Tibial artery (tissue), 4 donors: ENCODE data around the gene RAN.
"Not testable (repeated sequence)": the region's sequence is repeated elsewhere in the genome, so short reads cannot be mapped to it uniquely, and the experiment has no call there.

Experiments
- DNase-seq, 2 donors: peaks; one replicate each; pipeline ENCODE4 v3.0.0-alpha.2; 2019
- H3K27ac ChIP-seq, 2 donors: fragments of 200-600 bp; sonication (generic) in 1 of 2; 1 replicate in 1 of 2; 2 replicates in 1 of 2; pipeline ENCODE4 v1.5.1; 2018 to 2019; ENCODE audit warnings: mild to moderate bottlenecking in 1 of 2
- H3K27me3 ChIP-seq, 2 donors: fragments of 200-600 bp; sonication (generic) in 1 of 2; one replicate each; pipeline versions ENCODE4 v1.5.1 to v1.6.0; 2016 to 2019
- H3K36me3 ChIP-seq, 3 donors: fragments of 200-600 bp; sonication (generic) in 2 of 3; one replicate each; pipeline ENCODE4 v1.5.1; 2016 to 2019; ENCODE audit warnings: mild to moderate bottlenecking in 2 of 3
- H3K4me1 ChIP-seq, 4 donors: fragments of 200-600 bp; sonication (generic) in 2 of 4; 1 replicate in 3 of 4; 2 replicates in 1 of 4; pipeline ENCODE4 v1.5.1; 2016 to 2019
- H3K4me3 ChIP-seq, 2 donors: fragments of 200-600 bp; sonication (generic) in 1 of 2; 1 replicate in 1 of 2; 2 replicates in 1 of 2; pipeline ENCODE4 v1.5.1; 2018 to 2019; ENCODE audit warnings: mild to moderate bottlenecking in 2 of 2
- H3K9me3 ChIP-seq, 3 donors: fragments of 200-600 bp; sonication (generic) in 1 of 3; one replicate each; pipeline ENCODE4 v1.5.1; 2016 to 2019
- intact Hi-C: fragments of 100-400 bp; cut with DNase I; formaldehyde crosslinking; loops from one replicate; pipeline ENCODE4 v1.15.0; 2023; ENCODE audit warnings: low total_unique reads
- TF ChIP-seq, protein P1 (sequence below), 2 experiments: fragments of 200-600 bp in 1 of 2; fragments of 450-650 bp in 1 of 2; IDR thresholded peaks; one replicate each; pipeline ENCODE4 v1.5.1; 2017 to 2019; ENCODE audit warnings: antibody characterized with exemption in 2 of 2, mild to moderate bottlenecking in 1 of 2, moderate library complexity in 1 of 2

The RAN gene

DNA sequence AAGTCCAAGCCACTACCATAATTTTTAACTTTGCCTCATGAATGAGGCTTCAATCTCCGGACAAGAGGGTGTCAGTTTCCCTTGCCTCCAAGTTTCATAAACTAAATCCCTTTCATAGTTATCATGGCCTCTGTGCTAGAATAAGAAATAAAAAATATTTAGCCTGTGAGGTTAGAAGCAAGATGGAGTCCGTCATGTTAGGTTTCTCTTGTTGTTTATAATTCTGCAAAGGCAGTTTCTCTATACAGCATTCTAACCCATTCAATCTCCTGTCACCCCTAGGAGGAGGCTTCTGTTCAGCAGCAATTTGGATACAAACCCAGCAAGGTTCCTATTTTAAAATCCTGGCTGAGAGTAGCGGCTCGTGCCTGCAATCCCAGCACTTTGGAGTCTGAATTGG, 15.8 kb upstream of the RAN start:
- DNase-seq: no peak
- no peak overlapping the region for H3K27ac ChIP-seq
- TF ChIP-seq, protein P1, sequence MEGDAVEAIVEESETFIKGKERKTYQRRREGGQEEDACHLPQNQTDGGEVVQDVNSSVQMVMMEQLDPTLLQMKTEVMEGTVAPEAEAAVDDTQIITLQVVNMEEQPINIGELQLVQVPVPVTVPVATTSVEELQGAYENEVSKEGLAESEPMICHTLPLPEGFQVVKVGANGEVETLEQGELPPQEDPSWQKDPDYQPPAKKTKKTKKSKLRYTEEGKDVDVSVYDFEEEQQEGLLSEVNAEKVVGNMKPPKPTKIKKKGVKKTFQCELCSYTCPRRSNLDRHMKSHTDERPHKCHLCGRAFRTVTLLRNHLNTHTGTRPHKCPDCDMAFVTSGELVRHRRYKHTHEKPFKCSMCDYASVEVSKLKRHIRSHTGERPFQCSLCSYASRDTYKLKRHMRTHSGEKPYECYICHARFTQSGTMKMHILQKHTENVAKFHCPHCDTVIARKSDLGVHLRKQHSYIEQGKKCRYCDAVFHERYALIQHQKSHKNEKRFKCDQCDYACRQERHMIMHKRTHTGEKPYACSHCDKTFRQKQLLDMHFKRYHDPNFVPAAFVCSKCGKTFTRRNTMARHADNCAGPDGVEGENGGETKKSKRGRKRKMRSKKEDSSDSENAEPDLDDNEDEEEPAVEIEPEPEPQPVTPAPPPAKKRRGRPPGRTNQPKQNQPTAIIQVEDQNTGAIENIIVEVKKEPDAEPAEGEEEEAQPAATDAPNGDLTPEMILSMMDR (IDR thresholded peaks at IDR 0.05): no peak
- intact Hi-C loops: no loop called here
- H3K36me3 ChIP-seq: no peaks in the 10 kb centered on the region
- H3K27me3 ChIP-seq: peaks cover 0 to 21% of the 10 kb centered on the region in 2 donors
- H3K4me1 ChIP-seq: no peaks in the 10 kb centered on the region
- no peak overlapping the region for H3K4me3 ChIP-seq
- peaks cover 0 to 4% (median 0%) of the 10 kb centered on the region in 3 donors for H3K9me3 ChIP-seq

DNA sequence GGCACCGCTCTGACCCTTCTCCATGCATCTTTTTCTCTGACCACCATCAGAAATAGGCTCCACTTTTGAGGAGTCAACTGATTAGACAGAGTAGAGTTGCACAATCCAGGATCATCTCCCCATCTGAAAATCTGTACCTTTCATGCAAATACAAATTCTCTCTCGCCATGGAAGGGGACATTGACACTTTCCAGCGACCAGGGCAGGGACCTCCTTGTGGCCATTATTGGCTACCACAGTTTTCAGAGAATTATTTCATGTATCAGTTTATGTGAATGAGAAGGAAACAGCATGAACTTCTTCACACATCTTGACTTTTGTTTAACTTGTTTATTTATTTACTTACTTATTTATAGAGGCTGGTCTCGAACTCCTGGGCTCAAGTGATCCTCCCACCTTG, 13.8 kb upstream of the RAN start:
- intact Hi-C loops: no loop called here
- Histone ChIP-seq H3K4me3 (no peak overlapping the region), H3K27ac (no peak overlapping the region)

DNA sequence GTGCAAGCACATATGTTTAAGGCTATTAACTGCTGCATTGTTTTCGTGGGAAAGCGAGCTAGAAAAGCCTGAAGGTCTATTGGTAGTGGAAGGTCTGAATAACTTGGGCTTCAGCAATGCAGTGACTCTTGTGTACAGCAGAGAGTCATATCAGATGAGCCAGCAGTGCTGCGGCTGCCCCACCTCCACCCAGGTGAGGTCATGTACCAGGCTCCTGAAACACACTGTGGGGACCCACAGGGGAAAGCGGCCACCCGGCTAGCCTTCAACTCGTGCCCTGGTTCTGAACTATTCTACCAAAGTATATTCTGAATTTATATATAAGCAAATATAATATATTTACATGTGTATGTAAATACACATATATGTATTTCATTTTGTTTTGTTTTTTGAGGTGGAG, 12.7 kb upstream of the RAN start:
- peaks cover 0 to 18% of the 10 kb centered on the region in 2 donors for H3K27me3 ChIP-seq
- no peaks in the 10 kb centered on the region for H3K4me1 ChIP-seq
- H3K36me3 ChIP-seq: no peaks in the 10 kb centered on the region
- H3K9me3 ChIP-seq: peaks cover 0 to 4% (median 0%) of the 10 kb centered on the region in 3 donors
- TF ChIP-seq, protein P1 (IDR thresholded peaks at IDR 0.05): no peak
- no peak overlapping the region for H3K27ac ChIP-seq
- DNase-seq: no peak
- no peak overlapping the region for H3K4me3 ChIP-seq
- intact Hi-C loops: no loop called here

More for the DNA sequence above, 13.8 kb upstream of the RAN start:
- no peak for DNase-seq
- no peaks in the 10 kb centered on the region for H3K4me1 ChIP-seq
- H3K36me3 ChIP-seq: no peaks in the 10 kb centered on the region
- peaks cover 0 to 21% of the 10 kb centered on the region in 2 donors for H3K27me3 ChIP-seq
- TF ChIP-seq, protein P1 (IDR thresholded peaks at IDR 0.05): no peak
- peaks cover 0 to 4% (median 0%) of the 10 kb centered on the region in 3 donors for H3K9me3 ChIP-seq

DNA sequence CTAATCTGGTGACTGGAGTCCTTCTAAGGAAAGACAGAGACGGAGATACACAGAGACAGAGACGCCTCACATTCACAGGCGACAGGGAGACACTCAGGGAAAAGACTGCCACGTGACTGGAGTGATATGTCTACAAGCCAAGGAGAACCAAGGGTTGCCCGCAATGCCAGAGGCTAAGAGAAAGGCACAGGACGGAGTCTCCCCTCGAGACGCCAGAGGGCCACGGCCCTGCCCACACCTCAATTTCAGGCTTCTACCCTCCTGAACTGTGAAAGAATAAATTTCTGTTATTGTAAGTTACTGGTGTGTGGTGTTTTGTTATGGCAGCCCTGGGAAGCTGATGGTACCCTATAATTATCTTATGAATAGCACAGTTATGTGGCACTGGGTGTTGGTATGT, 11.6 kb upstream of the RAN start:
- Histone ChIP-seq H3K4me1 (no peaks in the 10 kb centered on the region), H3K4me3 (no peak overlapping the region), H3K36me3 (no peaks in the 10 kb centered on the region), H3K9me3 (peaks cover 0 to 4% (median 0%) of the 10 kb centered on the region in 3 donors), H3K27me3 (peaks cover 0 to 15% of the 10 kb centered on the region in 2 donors), H3K27ac (no peak overlapping the region)
- DNase-seq: no peak
- TF ChIP-seq, protein P1 (IDR thresholded peaks at IDR 0.05): no peak
- intact Hi-C loops: no loop called here

DNA sequence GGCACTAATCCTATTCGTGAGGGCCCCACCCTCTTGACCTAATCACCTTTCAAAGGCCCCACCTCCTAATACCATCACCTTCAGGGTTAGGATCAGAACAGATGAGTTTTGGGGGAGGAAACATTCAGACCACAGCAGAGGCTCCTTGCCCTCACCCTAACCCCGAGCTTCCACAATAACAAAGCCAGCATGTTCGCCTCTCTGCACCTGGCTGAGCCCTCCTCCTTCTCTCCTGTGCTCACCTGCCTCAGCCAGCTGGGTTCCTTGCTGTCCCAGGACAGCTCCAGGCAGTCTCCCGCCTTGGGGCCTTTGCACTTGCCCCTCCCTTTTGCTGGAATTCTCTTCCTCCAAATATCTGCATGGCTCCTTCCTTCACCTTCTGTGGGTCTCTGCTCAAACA, 9.7 kb upstream of the RAN start:
- TF ChIP-seq, protein P1 (IDR thresholded peaks at IDR 0.05): no peak
- Histone ChIP-seq H3K4me3 (no peak overlapping the region), H3K36me3 (no peaks in the 10 kb centered on the region), H3K9me3 (peaks cover 0 to under 1% (median 0%) of the 10 kb centered on the region in 3 donors), H3K27ac (no peak overlapping the region), H3K4me1 (no peaks in the 10 kb centered on the region), H3K27me3 (peaks cover 0 to 6% of the 10 kb centered on the region in 2 donors)
- intact Hi-C loops: no loop called here
- no peak for DNase-seq

DNA sequence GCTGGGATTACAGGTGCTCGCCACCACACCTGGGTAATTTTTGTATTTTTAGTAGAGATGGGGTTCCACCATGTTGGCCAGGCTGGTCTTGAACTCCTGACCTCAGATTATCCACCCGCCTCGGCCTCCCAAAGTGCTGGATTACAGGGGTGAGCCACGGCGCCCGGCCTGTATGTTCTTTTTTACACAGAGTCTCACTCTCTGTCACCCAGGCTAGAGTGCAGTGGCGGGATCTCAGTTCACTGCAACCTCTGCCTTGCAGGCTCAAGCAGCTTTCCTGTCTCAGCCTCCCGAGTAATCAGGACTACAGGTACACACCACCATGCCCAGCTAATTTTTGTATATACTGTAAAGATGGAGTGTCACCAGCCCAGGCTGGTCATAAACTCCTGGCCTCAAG, 9.1 kb upstream of the RAN start:
- H3K4me3 ChIP-seq, H3K27me3 ChIP-seq, H3K27ac ChIP-seq, DNase-seq, H3K36me3 ChIP-seq, H3K4me1 ChIP-seq, intact Hi-C loops, H3K9me3 ChIP-seq: not testable (repeated sequence)
